Gastrocnemius medialis (tissue), 4 donors: ENCODE data around the gene MYO1B.

ENCODE experiments used
- POLR2A ChIP-seq, 2 donors: fragments of 450-650 bp; IDR thresholded peaks; one replicate each; pipeline ENCODE4 v1.6.1; 2017; ENCODE audit warnings: antibody characterized with exemption in 2 of 2, mild to moderate bottlenecking in 2 of 2, moderate library complexity in 2 of 2
- TF ChIP-seq, protein P1 (sequence below), 5 experiments: fragments of 450-650 bp in 3 of 5; fragments of 200-600 bp in 2 of 5; sonication (generic) in 2 of 5; IDR thresholded peaks in 4 of 5; conservative IDR thresholded peaks in 1 of 5; 1 replicate in 4 of 5; 2 replicates in 1 of 5; pipeline ENCODE4 v1.5.1; 2016 to 2019; ENCODE audit warnings: antibody characterized with exemption in 5 of 5, mild to moderate bottlenecking in 3 of 5, moderate library complexity in 3 of 5

DNA sequence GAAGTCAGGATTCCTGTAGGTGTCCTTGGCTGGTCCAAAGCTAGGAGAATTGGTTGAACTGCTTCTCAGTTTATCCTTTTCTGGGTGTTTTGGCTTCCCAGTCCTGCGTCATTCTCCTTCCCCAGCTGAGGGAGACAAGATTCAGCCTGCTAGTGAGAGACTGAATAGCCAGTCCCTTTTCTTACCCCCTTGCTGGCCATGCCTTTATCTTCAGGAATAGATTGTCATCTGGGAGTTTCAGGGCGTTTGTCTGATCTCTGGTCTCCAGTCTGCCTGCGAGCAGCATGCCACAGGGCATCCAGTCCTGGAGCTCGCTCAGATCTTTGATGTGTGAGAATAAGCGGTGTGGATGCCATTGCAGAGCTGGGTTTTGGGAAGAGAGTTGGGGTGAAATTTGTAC, 5.8 kb downstream of the MYO1B start:
- TF ChIP-seq, protein P1, sequence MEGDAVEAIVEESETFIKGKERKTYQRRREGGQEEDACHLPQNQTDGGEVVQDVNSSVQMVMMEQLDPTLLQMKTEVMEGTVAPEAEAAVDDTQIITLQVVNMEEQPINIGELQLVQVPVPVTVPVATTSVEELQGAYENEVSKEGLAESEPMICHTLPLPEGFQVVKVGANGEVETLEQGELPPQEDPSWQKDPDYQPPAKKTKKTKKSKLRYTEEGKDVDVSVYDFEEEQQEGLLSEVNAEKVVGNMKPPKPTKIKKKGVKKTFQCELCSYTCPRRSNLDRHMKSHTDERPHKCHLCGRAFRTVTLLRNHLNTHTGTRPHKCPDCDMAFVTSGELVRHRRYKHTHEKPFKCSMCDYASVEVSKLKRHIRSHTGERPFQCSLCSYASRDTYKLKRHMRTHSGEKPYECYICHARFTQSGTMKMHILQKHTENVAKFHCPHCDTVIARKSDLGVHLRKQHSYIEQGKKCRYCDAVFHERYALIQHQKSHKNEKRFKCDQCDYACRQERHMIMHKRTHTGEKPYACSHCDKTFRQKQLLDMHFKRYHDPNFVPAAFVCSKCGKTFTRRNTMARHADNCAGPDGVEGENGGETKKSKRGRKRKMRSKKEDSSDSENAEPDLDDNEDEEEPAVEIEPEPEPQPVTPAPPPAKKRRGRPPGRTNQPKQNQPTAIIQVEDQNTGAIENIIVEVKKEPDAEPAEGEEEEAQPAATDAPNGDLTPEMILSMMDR (IDR thresholded peaks at IDR 0.05 in 4 of 5, conservative IDR thresholded peaks at IDR 0.05 in 1 of 5), result no peak
- no peak for TF ChIP-seq POLR2A (IDR thresholded peaks at IDR 0.05)
